HepG2 (cell line): ENCODE results near the gene GLYAT. TPM values are rescaled to one million over a fixed set of nuclear protein-coding genes. Genes with fewer than 3 reads are reported as not detected.
A peak's percentile ranks its signal among the peaks of the same experiment; 100 is the strongest.

Source experiments
- ATAC-seq: fragments of 200-7000 bp; cut with Tn5 transposase; 3 replicates; pipeline ENCODE4 v1.9.1; 2020; ENCODE audit warnings: mild to moderate bottlenecking, moderate library complexity
- BruUV-seq: library from RNA; stranded (reverse); fragments of 400-500 nt; replicated peaks from 2 replicates; lab custom pipeline; 2021; lab: Mats Ljungman, UMichigan
- CTCF ChIA-PET: fragments of 300-600 bp; formaldehyde crosslinking; extraction: SDS; loops from one replicate; lab custom pipeline; 2021; ENCODE audit warnings: low total read pairs, inconsistent platforms, low intra/inter-chr PET ratio; lab: Yijun Ruan, JAX
- POLR2A ChIA-PET: fragments of 350-600 bp; sonication (Branson Sonifier 250); formaldehyde crosslinking; loops from one replicate; lab custom pipeline; 2020; ENCODE audit warnings: antibody characterized with exemption, inconsistent platforms; lab: Yijun Ruan, JAX
- DNase-seq: peaks from one replicate; pipeline ENCODE4 v3.0.0-alpha.2; 2015; ENCODE audit warnings: low spot score
- FAIRE-seq: peaks from 3 replicates; lab custom pipeline; 2011; peaks lifted over from hg19 to GRCh38; lab: Jason Lieb, UNC
- H2AFZ ChIP-seq: one replicate; pipeline ENCODE4 v1.6.1; 2011; ENCODE audit warnings: low read length, inconsistent platforms
- H3K27ac ChIP-seq: fragments of 300-600 bp; 3 replicates; pipeline ENCODE4 v1.8.0; 2011; ENCODE audit warnings: mixed run types, mild to moderate bottlenecking, mixed read lengths, low read length, inconsistent platforms; ENCODE audit not compliant: insufficient read depth; ENCODE audit errors: extremely low read length
- H3K27me3 ChIP-seq, 2 experiments: fragments of 200-600 bp in 1 of 2; 2 replicates in 1 of 2; 3 replicates in 1 of 2; pipeline versions ENCODE4 v1.6.0 to v1.8.0; 2011; ENCODE audit warnings: low read length in 2 of 2, mild to moderate bottlenecking in 2 of 2, moderate library complexity in 2 of 2, inconsistent platforms in 1 of 2; ENCODE audit not compliant: insufficient read depth in 2 of 2, control insufficient read depth in 1 of 2
- H3K36me3 ChIP-seq, 2 experiments: fragments of 200-600 bp in 1 of 2; replicated peaks in 1 of 2; 2 replicates in 1 of 2; 3 replicates in 1 of 2; pipeline versions ENCODE4 v1.5.1 to v1.8.0; 2011; ENCODE audit warnings: low read length in 2 of 2, inconsistent platforms in 1 of 2; ENCODE audit not compliant: insufficient read depth in 2 of 2, control insufficient read depth in 1 of 2
- H3K4me1 ChIP-seq: 2 replicates; pipeline ENCODE4 v1.5.1; 2012; ENCODE audit warnings: low read length, inconsistent platforms; ENCODE audit not compliant: insufficient read depth
- H3K4me2 ChIP-seq: 2 replicates; pipeline ENCODE4 v1.6.0; 2011; ENCODE audit warnings: low read depth, low read length, inconsistent platforms
- H3K4me3 ChIP-seq, 3 experiments: fragments of 200-600 bp in 1 of 3; sonication (generic), shearing (Covaris generic) in 1 of 3; replicated peaks in 1 of 3; 2 replicates each; pipeline ENCODE4 v1.5.1; 2011 to 2016; ENCODE audit warnings: low read length in 3 of 3, inconsistent platforms in 2 of 3, low read depth in 2 of 3, mild to moderate bottlenecking in 2 of 3, control low read depth in 1 of 3, mixed read lengths in 1 of 3; ENCODE audit not compliant: insufficient read depth in 1 of 3
- H3K79me2 ChIP-seq: one replicate; pipeline ENCODE4 v1.6.1; 2011; ENCODE audit warnings: low read length, inconsistent platforms; ENCODE audit not compliant: insufficient read depth
- H3K9ac ChIP-seq: 2 replicates; pipeline ENCODE4 v1.6.0; 2011; ENCODE audit warnings: mild to moderate bottlenecking, low read depth, low read length, inconsistent platforms; ENCODE audit not compliant: insufficient read depth
- H3K9me3 ChIP-seq: 2 replicates; pipeline ENCODE4 v1.5.1; 2012; ENCODE audit warnings: mild to moderate bottlenecking, low read length
- H4K20me1 ChIP-seq: 2 replicates; pipeline ENCODE4 v1.6.0; 2011; ENCODE audit warnings: inconsistent platforms, mild to moderate bottlenecking, low read length, moderate library complexity; ENCODE audit not compliant: insufficient read depth
- FOXP4 ChIP-seq: sonication (generic); formaldehyde crosslinking; IDR thresholded peaks from 2 replicates; pipeline ENCODE4 v1.4.0; 2020; ENCODE audit warnings: missing genetic modification reagents
- MAFK ChIP-seq, 2 experiments: IDR thresholded peaks in 1 of 2; conservative IDR thresholded peaks in 1 of 2; 2 replicates each; pipeline ENCODE4 v1.6.1; 2011; ENCODE audit warnings: improper control_type of control experiment in 2 of 2, low read length in 2 of 2
- POLR2G ChIP-seq: fragments of 200-400 bp; formaldehyde crosslinking; IDR thresholded peaks from 2 replicates; pipeline ENCODE4 v1.6.1; 2018; ENCODE audit warnings: mild to moderate bottlenecking, low read depth, low read length, moderate library complexity
- PTBP1 ChIP-seq: fragments of 200-400 bp; formaldehyde crosslinking; IDR thresholded peaks from 2 replicates; pipeline ENCODE4 v1.6.1; 2018; ENCODE audit warnings: low read length, low read depth; ENCODE audit not compliant: poor library complexity, severe bottlenecking
- STAT6 ChIP-seq: sonication (generic); formaldehyde crosslinking; IDR thresholded peaks from 2 replicates; pipeline ENCODE4 v1.4.0; 2020; ENCODE audit warnings: missing genetic modification reagents, mild to moderate bottlenecking, borderline replicate concordance
- SUZ12 ChIP-seq: fragments of 150-350 bp; IDR thresholded peaks from 2 replicates; pipeline ENCODE4 v1.6.1; 2014; ENCODE audit warnings: low read depth, low read length
- TFDP2 ChIP-seq: sonication (generic); formaldehyde crosslinking; IDR thresholded peaks from 2 replicates; pipeline ENCODE4 v1.4.0; 2020; ENCODE audit warnings: missing genetic modification reagents
- ZNF710 ChIP-seq: sonication (generic); formaldehyde crosslinking; IDR thresholded peaks from 2 replicates; pipeline ENCODE4 v1.5.0; 2020; ENCODE audit warnings: mild to moderate bottlenecking, missing genetic modification reagents, borderline replicate concordance
- WGBS: methylation state at CpG from one replicate; pipeline ENCODE4 v1.1.6; 2017; ENCODE audit warnings: low lambda C conversion rate; 5-methylcytosine and 5-hydroxymethylcytosine counted together
- in situ Hi-C: cut with HindIII; loops from 2 replicates; pipeline ENCODE4 v1.10.0; 2017; ENCODE audit warnings: low pct_unique_long_range_greater_than_20kb; ENCODE audit not compliant: extremely low pct_ligation_motif_present
- intact Hi-C: fragments of 100-400 bp; cut with micrococcal nuclease; formaldehyde crosslinking; loops from one replicate; pipeline ENCODE4 v1.10.0; 2022; ENCODE audit not compliant: unreplicated experiment
- polyA plus RNA-seq, 8 experiments: library from polyadenylated mRNA; depleted of rRNA in 3 of 8; stranded (reverse) in 7 of 8; unstranded in 1 of 8; fragments of >200 nt; fragmentation: Illumina TruSeq in 4 of 8; extraction: Trizol in 4 of 8; gene quantifications; 2 replicates each; pipeline versions ENCODE4 v1.2.1 to v1.2.3, GENCODE V29; 2011 to 2016; ENCODE audit warnings: low read depth in 4 of 8, missing spikeins in 1 of 8, mixed read lengths in 1 of 8; ENCODE audit not compliant: insufficient read depth in 1 of 8
- total RNA-seq, 5 experiments: library from RNA; depleted of rRNA; stranded (reverse); fragments of >200 nt; fragmentation: Illumina TruSeq; extraction: Trizol; gene quantifications; 2 replicates each; pipeline ENCODE4 v1.2.3, GENCODE V29; 2016; ENCODE audit warnings: low read depth in 1 of 5

The GLYAT gene
- total and polyA plus RNA-seq, 2 of the 13 experiments (the other 11 are each of a cell fraction or from before 2014, with no cell fraction given) = not detected

GRCh38 chr11:58727415-58727797 lies 4.3 kb downstream of the GLYAT start (continued):
- TF ChIP-seq FOXP4 (CRISPR knock-in tag) (no peak), PTBP1 (no peak), ZNF710 (CRISPR knock-in tag) (no peak), POLR2G (no peak)

- Histone ChIP-seq H2AFZ (no peak overlapping the region), H3K27ac (no peak overlapping the region), H3K4me3 (no peak overlapping the region), H3K4me2 (no peak overlapping the region), H3K79me2 (no peaks in the 10 kb centered on the region), H3K9ac (no peak overlapping the region), H3K9me3 (no peaks in the 10 kb centered on the region), H3K4me1 (peaks cover 5% of the 10 kb centered on the region), H3K27me3 (no peaks in the 10 kb centered on the region; a peak in 1 of 5 replicates), H3K36me3 (no peaks in the 10 kb centered on the region), H4K20me1 (no peaks in the 10 kb centered on the region)
- ChIA-PET CTCF (no interaction called here), POLR2A (no interaction called here)
- DNase-seq = no peak
- intact Hi-C loops (no loop called here), in situ Hi-C loops (no loop called here)
- BruUV-seq = no TSS peak
- no peak for ATAC-seq
- 7% methylated on average over 2 of the region's 2 CpGs for WGBS
- TF ChIP-seq STAT6 (CRISPR knock-in tag) (no peak), MAFK (conservative IDR thresholded peaks at IDR 0.05 in 1 of 2, IDR thresholded peaks at IDR 0.05 in 1 of 2; ENCODE audit: low read length in 2 of 2) (peak in 1 of 2 experiments; percentile 37; a peak in 1 of 4 replicates), TFDP2 (no peak), SUZ12 (no peak)
- no peak for FAIRE-seq
Observed at GRCh38 chr11:58726737-58727414, 4.9 kb downstream of the GLYAT start.
